ENCODE measurements around the gene POP7. TPM values are rescaled to one million over a fixed set of nuclear protein-coding genes. Genes with fewer than 3 reads are reported as not detected.

Gene POP7
- total and polyA plus RNA-seq, 4 donors = 19.1 to 40.1 (median 33.8) TPM

GRCh38 chr7:100731937-100732636 lies 26.2 kb downstream of the POP7 start:
- TF ChIP-seq FOXA2 (IDR thresholded peaks at IDR 0.05) = no peak
- TF ChIP-seq, protein P1, sequence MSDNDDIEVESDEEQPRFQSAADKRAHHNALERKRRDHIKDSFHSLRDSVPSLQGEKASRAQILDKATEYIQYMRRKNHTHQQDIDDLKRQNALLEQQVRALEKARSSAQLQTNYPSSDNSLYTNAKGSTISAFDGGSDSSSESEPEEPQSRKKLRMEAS (IDR thresholded peaks at IDR 0.05) = no peak
- TF ChIP-seq YY1 (IDR thresholded peaks at IDR 0.05) = no peak
- no peak for TF ChIP-seq FOXA1 (IDR thresholded peaks at IDR 0.05)
- TF ChIP-seq TAF1 (conservative IDR thresholded peaks at IDR 0.05) = no peak
- TF ChIP-seq RXRA (IDR thresholded peaks at IDR 0.05) = no peak
- TF ChIP-seq CTCF (IDR thresholded peaks at IDR 0.05; ENCODE audit: low read depth, low read length, missing input control) = no peak
- TF ChIP-seq RAD21 (IDR thresholded peaks at IDR 0.05) = no peak
- TF ChIP-seq, protein P2, sequence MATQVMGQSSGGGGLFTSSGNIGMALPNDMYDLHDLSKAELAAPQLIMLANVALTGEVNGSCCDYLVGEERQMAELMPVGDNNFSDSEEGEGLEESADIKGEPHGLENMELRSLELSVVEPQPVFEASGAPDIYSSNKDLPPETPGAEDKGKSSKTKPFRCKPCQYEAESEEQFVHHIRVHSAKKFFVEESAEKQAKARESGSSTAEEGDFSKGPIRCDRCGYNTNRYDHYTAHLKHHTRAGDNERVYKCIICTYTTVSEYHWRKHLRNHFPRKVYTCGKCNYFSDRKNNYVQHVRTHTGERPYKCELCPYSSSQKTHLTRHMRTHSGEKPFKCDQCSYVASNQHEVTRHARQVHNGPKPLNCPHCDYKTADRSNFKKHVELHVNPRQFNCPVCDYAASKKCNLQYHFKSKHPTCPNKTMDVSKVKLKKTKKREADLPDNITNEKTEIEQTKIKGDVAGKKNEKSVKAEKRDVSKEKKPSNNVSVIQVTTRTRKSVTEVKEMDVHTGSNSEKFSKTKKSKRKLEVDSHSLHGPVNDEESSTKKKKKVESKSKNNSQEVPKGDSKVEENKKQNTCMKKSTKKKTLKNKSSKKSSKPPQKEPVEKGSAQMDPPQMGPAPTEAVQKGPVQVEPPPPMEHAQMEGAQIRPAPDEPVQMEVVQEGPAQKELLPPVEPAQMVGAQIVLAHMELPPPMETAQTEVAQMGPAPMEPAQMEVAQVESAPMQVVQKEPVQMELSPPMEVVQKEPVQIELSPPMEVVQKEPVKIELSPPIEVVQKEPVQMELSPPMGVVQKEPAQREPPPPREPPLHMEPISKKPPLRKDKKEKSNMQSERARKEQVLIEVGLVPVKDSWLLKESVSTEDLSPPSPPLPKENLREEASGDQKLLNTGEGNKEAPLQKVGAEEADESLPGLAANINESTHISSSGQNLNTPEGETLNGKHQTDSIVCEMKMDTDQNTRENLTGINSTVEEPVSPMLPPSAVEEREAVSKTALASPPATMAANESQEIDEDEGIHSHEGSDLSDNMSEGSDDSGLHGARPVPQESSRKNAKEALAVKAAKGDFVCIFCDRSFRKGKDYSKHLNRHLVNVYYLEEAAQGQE (IDR thresholded peaks at IDR 0.05) = no peak
- TF ChIP-seq NR2F2 (IDR thresholded peaks at IDR 0.05) = no peak
- TF ChIP-seq EGR1 (IDR thresholded peaks at IDR 0.05; ENCODE audit: low read depth in 2 of 2) = no peak
- TF ChIP-seq, protein P3, sequence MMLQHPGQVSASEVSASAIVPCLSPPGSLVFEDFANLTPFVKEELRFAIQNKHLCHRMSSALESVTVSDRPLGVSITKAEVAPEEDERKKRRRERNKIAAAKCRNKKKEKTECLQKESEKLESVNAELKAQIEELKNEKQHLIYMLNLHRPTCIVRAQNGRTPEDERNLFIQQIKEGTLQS (IDR thresholded peaks at IDR 0.05) = no peak
- TF ChIP-seq SP1 (IDR thresholded peaks at IDR 0.05) = no peak
- TF ChIP-seq HNF4A (conservative IDR thresholded peaks at IDR 0.05) = no peak
- no peak for TF ChIP-seq ZBTB33 (IDR thresholded peaks at IDR 0.05)
- H3K36me3 ChIP-seq (ENCODE audit: control insufficient read depth in 4 of 4, insufficient read depth in 3 of 4, low read depth in 1 of 4, low read length in 3 of 4) = no peaks in the 10 kb centered on the region
- no peak overlapping the region for H3K9ac ChIP-seq (ENCODE audit: low read depth in 1 of 2, low read length in 2 of 2)
- WGBS = 92% methylated on average over 11 of the region's 11 CpGs
- H3K4me3 ChIP-seq (ENCODE audit: low read depth in 1 of 3, low read length in 3 of 3) = no peak overlapping the region
- no peak for DNase-seq (ENCODE audit: low spot score)
- H3K9me3 ChIP-seq (ENCODE audit: control insufficient read depth in 4 of 4, low read length in 3 of 4) = no peaks in the 10 kb centered on the region
- H3K27ac ChIP-seq (ENCODE audit: low read depth in 1 of 2, low read length in 2 of 2) = no peak overlapping the region
- H3K27me3 ChIP-seq (ENCODE audit: control insufficient read depth in 4 of 4, insufficient read depth in 4 of 4, low read length in 3 of 4) = no peaks in the 10 kb centered on the region
- H3K4me1 ChIP-seq (ENCODE audit: control insufficient read depth in 4 of 4, insufficient read depth in 4 of 4, low read length in 3 of 4) = peaks cover 1 to 12% (median 8%) of the 10 kb centered on the region in 4 donors

DNA sequence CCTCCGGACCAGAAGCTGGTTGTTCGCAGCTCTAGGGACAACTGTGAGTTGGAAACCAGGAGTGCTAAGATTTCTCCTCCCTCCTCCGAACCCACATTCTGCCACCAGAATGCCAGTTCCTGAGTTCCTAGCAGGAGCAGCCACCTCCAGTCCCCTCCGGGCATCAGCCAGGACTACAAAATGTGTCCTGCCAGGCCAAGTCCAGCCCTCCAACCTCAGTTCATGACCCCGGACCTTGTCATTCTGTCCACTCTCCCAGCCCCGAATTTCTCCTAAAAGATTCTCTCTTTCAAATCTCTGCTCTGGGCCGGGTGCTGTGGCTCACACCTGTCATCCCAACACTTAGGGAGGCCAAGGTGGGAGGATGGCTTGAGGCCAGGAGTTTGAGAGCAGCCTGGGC lies 29.8 kb downstream of the POP7 start:
- no peaks in the 10 kb centered on the region for H3K27me3 ChIP-seq (ENCODE audit: control insufficient read depth in 4 of 4, insufficient read depth in 4 of 4, low read length in 3 of 4)
- H3K4me3 ChIP-seq (ENCODE audit: low read depth in 1 of 3, low read length in 3 of 3) = no peak overlapping the region
- TF ChIP-seq, protein P3 (IDR thresholded peaks at IDR 0.05) = no peak
- no peak for TF ChIP-seq TAF1 (conservative IDR thresholded peaks at IDR 0.05)
- no peak for TF ChIP-seq FOXA2 (IDR thresholded peaks at IDR 0.05)
- TF ChIP-seq HNF4G (IDR thresholded peaks at IDR 0.05) = no peak
- TF ChIP-seq, protein P1 (IDR thresholded peaks at IDR 0.05) = no peak
- TF ChIP-seq YY1 (IDR thresholded peaks at IDR 0.05) = no peak
- peak; percentile 45 to 71 for TF ChIP-seq HNF4A (conservative IDR thresholded peaks at IDR 0.05)
- TF ChIP-seq JUND (IDR thresholded peaks at IDR 0.05) = no peak
- TF ChIP-seq RXRA (IDR thresholded peaks at IDR 0.05) = peak; percentile 31 to 36
- TF ChIP-seq EGR1 (IDR thresholded peaks at IDR 0.05; ENCODE audit: low read depth in 2 of 2) = no peak
- no peak for TF ChIP-seq GABPA (IDR thresholded peaks at IDR 0.05 in 1 of 2, conservative IDR thresholded peaks at IDR 0.05 in 1 of 2)
- H3K27ac ChIP-seq (ENCODE audit: low read depth in 1 of 2, low read length in 2 of 2) = no peak overlapping the region
- WGBS = 49% methylated on average over 7 of the region's 7 CpGs
- peaks cover 0 to 8% (median 6%) of the 10 kb centered on the region in 4 donors for H3K4me1 ChIP-seq (ENCODE audit: control insufficient read depth in 4 of 4, insufficient read depth in 4 of 4, low read length in 3 of 4)
- H3K9me3 ChIP-seq (ENCODE audit: control insufficient read depth in 4 of 4, low read length in 3 of 4) = no peaks in the 10 kb centered on the region
- H3K36me3 ChIP-seq (ENCODE audit: control insufficient read depth in 4 of 4, insufficient read depth in 3 of 4, low read depth in 1 of 4, low read length in 3 of 4) = no peaks in the 10 kb centered on the region
- H3K9ac ChIP-seq (ENCODE audit: low read depth in 1 of 2, low read length in 2 of 2) = no peak overlapping the region
- DNase-seq (ENCODE audit: low spot score) = no peak
